Measurements from ENCODE around the gene SLC2A11.
"Not testable (repeated sequence)": the region's sequence is repeated elsewhere in the genome, so short reads cannot be mapped to it uniquely, and the experiment has no call there.

The SLC2A11 gene

GRCh38 chr22:23891726-23892125 lies 34.1 kb downstream of the SLC2A11 start:
- no peak for DNase-seq (ENCODE audit: low read depth)

- DNase-seq (ENCODE audit: low read depth) = no peak
Measured at GRCh38 chr22:23892130-23892529, 34.5 kb downstream of the SLC2A11 start.

- DNase-seq (ENCODE audit: low read depth) = no peak
Measured at GRCh38 chr22:23892706-23893105, 35.0 kb downstream of the SLC2A11 start.

- DNase-seq (ENCODE audit: low read depth) = no peak
Measured at GRCh38 chr22:23893121-23893944, 35.7 kb downstream of the SLC2A11 start.

- DNase-seq (ENCODE audit: low read depth) = peak; percentile 93
Measured at GRCh38 chr22:23893945-23894709, 36.5 kb downstream of the SLC2A11 start, which contains the start of gene MIF. MIF (plus strand) TSS chr22:23894383; CDS start chr22:23894475, 92 bp downstream.

GRCh38 chr22:23894710-23895598 lies 37.3 kb downstream of the SLC2A11 start:
- DNase-seq (ENCODE audit: low read depth) = peak; percentile 43

- DNase-seq (ENCODE audit: low read depth) = no peak
Measured at GRCh38 chr22:23895599-23896144, 38.0 kb downstream of the SLC2A11 start.

- no peak for DNase-seq (ENCODE audit: low read depth)
Measured at GRCh38 chr22:23896166-23896522, 38.5 kb downstream of the SLC2A11 start.

- no peak for DNase-seq (ENCODE audit: low read depth)
Measured at GRCh38 chr22:23896523-23897186, 39.0 kb downstream of the SLC2A11 start.

GRCh38 chr22:23897320-23897719 lies 39.6 kb downstream of the SLC2A11 start:
- no peak for DNase-seq (ENCODE audit: low read depth)

GRCh38 chr22:23898006-23898974 lies 40.6 kb downstream of the SLC2A11 start:
- no peak for DNase-seq (ENCODE audit: low read depth)

GRCh38 chr22:23899042-23899745 lies 41.5 kb downstream of the SLC2A11 start:
- DNase-seq (ENCODE audit: low read depth) = no peak

- DNase-seq (ENCODE audit: low read depth) = not testable (repeated sequence)
Measured at GRCh38 chr22:23900227-23900626, 42.6 kb downstream of the SLC2A11 start.

GRCh38 chr22:23901600-23901999 lies 43.9 kb downstream of the SLC2A11 start:
- DNase-seq (ENCODE audit: low read depth) = no peak

GRCh38 chr22:23903328-23903971 lies 45.8 kb downstream of the SLC2A11 start:
- DNase-seq (ENCODE audit: low read depth) = no peak

GRCh38 chr22:23904573-23905254 lies 47.0 kb downstream of the SLC2A11 start:
- no peak for DNase-seq (ENCODE audit: low read depth)

GRCh38 chr22:23906641-23907040 lies 49.0 kb downstream of the SLC2A11 start:
- no peak for DNase-seq (ENCODE audit: low read depth)

- DNase-seq (ENCODE audit: low read depth) = not testable (repeated sequence)
Measured at GRCh38 chr22:23907423-23907822, 49.7 kb downstream of the SLC2A11 start.
